Body of pancreas (tissue), 4 donors: ENCODE data around the gene SLC23A2. TPM values are rescaled to one million over a fixed set of nuclear protein-coding genes. Genes with fewer than 3 reads are reported as not detected.

Experiments
- ATAC-seq: fragments of 150-250 bp; one replicate; pipeline ENCODE4 v1.9.1; 2016
- DNase-seq, 4 donors: peaks; one replicate each; pipeline ENCODE4 v3.0.0-alpha.2; 2019
- H3K27ac ChIP-seq, 4 donors: fragments of 200-600 bp; sonication (generic); 1 replicate in 3 of 4; 2 replicates in 1 of 4; pipeline versions ENCODE4 v1.5.1 to v1.6.1; 2016 to 2019; ENCODE audit warnings: mild to moderate bottlenecking in 1 of 4, mixed read lengths in 1 of 4, moderate library complexity in 1 of 4
- H3K27me3 ChIP-seq, 2 donors: fragments of 200-600 bp; sonication (generic); one replicate each; pipeline ENCODE4 v1.6.0; 2016; ENCODE audit warnings: mild to moderate bottlenecking in 1 of 2
- H3K36me3 ChIP-seq, 2 donors: fragments of 200-600 bp; sonication (generic); replicated peaks in 1 of 2; 2 replicates each; pipeline ENCODE4 v1.5.1; 2016; ENCODE audit warnings: low read depth in 2 of 2; ENCODE audit not compliant: insufficient read depth in 1 of 2
- H3K4me1 ChIP-seq: fragments of 200-600 bp; sonication (generic); one replicate; pipeline ENCODE4 v1.6.0; 2016
- H3K4me3 ChIP-seq, 2 donors: fragments of 200-600 bp; sonication (generic); 1 replicate in 1 of 2; 2 replicates in 1 of 2; pipeline ENCODE4 v1.5.1; 2016 to 2019
- H3K9me3 ChIP-seq, 3 donors: fragments of 200-600 bp; sonication (generic); 1 replicate in 2 of 3; 2 replicates in 1 of 3; pipeline ENCODE4 v1.5.1; 2016
- CTCF ChIP-seq, 7 experiments: fragments of 450-650 bp in 4 of 7; fragments of 200-600 bp in 3 of 7; sonication (generic) in 3 of 7; IDR thresholded peaks; one replicate each; pipeline ENCODE4 v1.5.1; 2016 to 2019; ENCODE audit warnings: antibody characterized with exemption in 7 of 7
- POLR2A ChIP-seq, 3 donors: fragments of 450-650 bp; IDR thresholded peaks; one replicate each; pipeline ENCODE4 v1.6.1; 2016; ENCODE audit warnings: antibody characterized with exemption in 3 of 3, mild to moderate bottlenecking in 2 of 3
- WGBS, 2 donors: methylation state at CpG; one replicate each; pipeline ENCODE4 v1.1.5; 2017; 5-methylcytosine and 5-hydroxymethylcytosine counted together
- intact Hi-C: fragments of 100-400 bp; cut with DNase I; formaldehyde crosslinking; loops from one replicate; pipeline ENCODE4 v1.15.1; 2023
- total RNA-seq, 2 donors: library from RNA; depleted of rRNA; stranded (reverse); fragments of >200 nt; gene quantifications; one replicate each; pipeline ENCODE4 v1.1.0, GENCODE V29; 2016

The SLC23A2 gene
- total RNA-seq, 2 donors from 2014 or later, result 12.2 TPM

DNA sequence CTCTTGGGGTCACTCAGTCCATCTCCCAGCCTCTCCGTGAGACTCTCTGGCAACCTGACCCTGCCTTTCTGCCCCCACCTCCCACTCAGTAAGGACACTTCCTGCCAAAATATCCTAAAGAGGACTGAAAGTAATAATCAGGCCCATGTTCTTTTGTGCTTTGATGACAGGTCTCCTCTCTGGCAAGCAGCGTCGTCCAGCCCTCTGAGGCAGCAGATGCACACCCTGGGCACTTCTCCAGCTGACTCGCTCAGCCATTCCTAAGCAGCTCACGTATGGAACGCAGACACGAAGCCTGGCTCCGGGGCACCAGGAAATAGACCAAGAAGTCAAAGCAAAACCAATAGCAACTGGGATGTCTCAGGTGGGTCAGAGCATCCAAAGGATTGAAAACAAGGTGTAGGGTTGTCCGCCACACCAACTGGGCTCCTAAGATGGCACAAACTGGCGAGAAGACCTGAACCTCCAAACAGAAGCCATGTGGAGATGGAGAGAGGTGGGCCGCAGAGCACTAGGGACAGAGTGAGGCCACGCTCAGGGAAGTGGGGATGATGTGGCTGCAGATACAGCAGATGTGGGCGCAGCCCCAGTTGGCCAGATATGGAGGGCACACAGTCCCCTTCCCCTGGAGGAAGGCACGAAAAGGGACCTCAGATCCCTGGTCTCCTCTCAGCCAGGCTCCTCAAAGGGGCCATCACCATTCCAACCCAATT, 180.3 kb downstream of the SLC23A2 start:
- WGBS, 2 donors, result 86 to 87% methylated on average over 14 of the region's 14 CpGs
- Histone ChIP-seq H3K36me3 (no peaks in the 10 kb centered on the region), H3K4me1 (peaks cover 17% of the 10 kb centered on the region), H3K27me3 (peaks cover 0 to 19% of the 10 kb centered on the region in 2 donors), H3K4me3 (no peak overlapping the region), H3K27ac (no peak overlapping the region), H3K9me3 (no peaks in the 10 kb centered on the region)
- DNase-seq (no peak), ATAC-seq (no peak)
- TF ChIP-seq POLR2A (IDR thresholded peaks at IDR 0.05) (no peak), CTCF (IDR thresholded peaks at IDR 0.05) (no peak)
- intact Hi-C loops, result no loop called here

GRCh38 chr20:4819901-4820300, 181.4 kb downstream of the SLC23A2 start:
- intact Hi-C loops, result no loop called here
- Histone ChIP-seq H3K4me1 (peaks cover 18% of the 10 kb centered on the region), H3K27ac (no peak overlapping the region), H3K36me3 (no peaks in the 10 kb centered on the region), H3K9me3 (no peaks in the 10 kb centered on the region), H3K4me3 (no peak overlapping the region), H3K27me3 (peaks cover 0 to 19% of the 10 kb centered on the region in 2 donors)
- ATAC-seq (no peak), DNase-seq (no peak)
- TF ChIP-seq CTCF (IDR thresholded peaks at IDR 0.05), result no peak
- TF ChIP-seq POLR2A (IDR thresholded peaks at IDR 0.05), result no peak
- 84 to 94% methylated on average over 4 of the region's 4 CpGs for WGBS, 2 donors

GRCh38 chr20:4817230-4817671, 184.1 kb downstream of the SLC23A2 start:
- no peak overlapping the region for H3K27ac ChIP-seq
- H3K27me3 ChIP-seq, result peaks cover 0 to 8% of the 10 kb centered on the region in 2 donors
- 47 to 49% methylated on average over 2 to 3 of the region's 3 CpGs for WGBS, 2 donors
- ATAC-seq, result no peak
- DNase-seq, result peak in 1 of 4 donors; percentile 7
- H3K36me3 ChIP-seq, result no peaks in the 10 kb centered on the region
- no peaks in the 10 kb centered on the region for H3K9me3 ChIP-seq
- intact Hi-C loops, result no loop called here
- TF ChIP-seq CTCF (IDR thresholded peaks at IDR 0.05) (no peak), POLR2A (IDR thresholded peaks at IDR 0.05) (no peak)
- peaks cover 7% of the 10 kb centered on the region for H3K4me1 ChIP-seq
- no peak overlapping the region for H3K4me3 ChIP-seq

DNA sequence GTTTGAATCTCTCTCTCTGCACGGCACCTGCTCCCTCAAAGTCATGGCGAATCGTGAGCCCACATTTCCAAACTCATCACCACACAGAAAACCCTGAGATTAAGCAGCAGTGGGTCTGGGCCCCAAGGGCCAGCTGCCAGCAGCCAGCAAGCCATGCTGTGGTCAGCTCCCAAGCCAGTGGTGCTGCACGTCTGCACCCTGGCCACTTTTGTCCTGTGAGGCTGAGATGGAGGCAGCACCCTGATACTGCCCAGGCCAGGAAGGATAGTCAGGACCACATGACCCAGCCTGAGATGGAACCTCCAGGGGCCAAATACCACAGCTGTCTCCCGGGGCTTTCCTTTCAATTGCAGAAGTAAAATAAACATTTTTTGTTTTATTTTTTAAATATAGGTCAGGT, 185.7 kb downstream of the SLC23A2 start:
- intact Hi-C loops, result no loop called here
- H3K4me3 ChIP-seq, result no peak overlapping the region
- no peaks in the 10 kb centered on the region for H3K9me3 ChIP-seq
- TF ChIP-seq POLR2A (IDR thresholded peaks at IDR 0.05) (no peak), CTCF (IDR thresholded peaks at IDR 0.05) (no peak)
- H3K36me3 ChIP-seq, result no peaks in the 10 kb centered on the region
- H3K27me3 ChIP-seq, result no peaks in the 10 kb centered on the region
- peak in 1 of 4 donors; percentile 3 for DNase-seq
- no peak overlapping the region for H3K27ac ChIP-seq
- H3K4me1 ChIP-seq, result peaks cover 5% of the 10 kb centered on the region
- ATAC-seq, result no peak
- 66 to 80% methylated on average over 4 to 5 of the region's 5 CpGs for WGBS, 2 donors
